Measurements from ENCODE around the gene QTRT2.

Gene QTRT2

GRCh38 chr3:114056130-114057010, at the start of gene QTRT2, which contains the start of gene CCDC191:
QTRT2 (plus strand) TSS chr3:114056737; CDS start chr3:114065258, 8,521 bp downstream.
CCDC191 (minus strand) TSS chr3:114056526; CDS start chr3:114056466, 60 bp downstream.
- DNase-seq (ENCODE audit: low spot score), result peak; percentile 94

- peak; percentile 14 for DNase-seq (ENCODE audit: low spot score)
These were observed 45.3 kb upstream of the QTRT2 start for GRCh38 chr3:114011059-114011797.

- DNase-seq (ENCODE audit: low spot score), result no peak
These were observed 42.3 kb upstream of the QTRT2 start for GRCh38 chr3:114014211-114014610.

GRCh38 chr3:114019486-114019885, 37.1 kb upstream of the QTRT2 start:
- no peak for DNase-seq (ENCODE audit: low spot score)

- no peak for DNase-seq (ENCODE audit: low spot score)
These were observed 35.6 kb upstream of the QTRT2 start for GRCh38 chr3:114020907-114021306.

GRCh38 chr3:114022145-114022802, 34.3 kb upstream of the QTRT2 start:
- DNase-seq (ENCODE audit: low spot score), result no peak

- no peak for DNase-seq (ENCODE audit: low spot score)
These were observed 31.1 kb upstream of the QTRT2 start for GRCh38 chr3:114025451-114025850.

GRCh38 chr3:114026331-114026730, 30.2 kb upstream of the QTRT2 start:
- DNase-seq (ENCODE audit: low spot score), result no peak

GRCh38 chr3:114033721-114034120, 22.8 kb upstream of the QTRT2 start:
- DNase-seq (ENCODE audit: low spot score), result no peak

GRCh38 chr3:114034211-114034610, 22.3 kb upstream of the QTRT2 start:
- no peak for DNase-seq (ENCODE audit: low spot score)

- DNase-seq (ENCODE audit: low spot score), result no peak
These were observed 21.6 kb upstream of the QTRT2 start for GRCh38 chr3:114034787-114035545.

GRCh38 chr3:114035896-114036295, 20.6 kb upstream of the QTRT2 start:
- DNase-seq (ENCODE audit: low spot score), result no peak

- DNase-seq (ENCODE audit: low spot score), result no peak
These were observed 13.3 kb upstream of the QTRT2 start for GRCh38 chr3:114043205-114043604.

- no peak for DNase-seq (ENCODE audit: low spot score)
These were observed 4.3 kb upstream of the QTRT2 start for GRCh38 chr3:114052216-114052615.

- DNase-seq (ENCODE audit: low spot score), result no peak
These were observed 442 bp downstream of the QTRT2 start for GRCh38 chr3:114057011-114057347.

GRCh38 chr3:114058646-114059045, 2.1 kb downstream of the QTRT2 start:
- DNase-seq (ENCODE audit: low spot score), result no peak

GRCh38 chr3:114060906-114061655, 4.5 kb downstream of the QTRT2 start:
- no peak for DNase-seq (ENCODE audit: low spot score)

GRCh38 chr3:114067804-114068203, 11.3 kb downstream of the QTRT2 start:
- no peak for DNase-seq (ENCODE audit: low spot score)

GRCh38 chr3:114068336-114068735, 11.8 kb downstream of the QTRT2 start:
- no peak for DNase-seq (ENCODE audit: low spot score)

- no peak for DNase-seq (ENCODE audit: low spot score)
These were observed 15.2 kb downstream of the QTRT2 start for GRCh38 chr3:114071786-114072185.

- no peak for DNase-seq (ENCODE audit: low spot score)
These were observed 20.2 kb downstream of the QTRT2 start for GRCh38 chr3:114076711-114077110.
